HG02759 (cell line): ENCODE results near the gene TSR2.
"Not testable (repeated sequence)": the region's sequence is repeated elsewhere in the genome, so short reads cannot be mapped to it uniquely, and the experiment has no call there.

Experiments used
- ATAC-seq: cut with Tn5 transposase; IDR thresholded peaks from one replicate; pipeline ENCODE4 v1.9.1; 2021; ENCODE audit warnings: mild to moderate bottlenecking, moderate library complexity; ENCODE audit not compliant: unreplicated experiment

The TSR2 gene

GRCh38 chrX:54473993-54474859, 34.0 kb downstream of the TSR2 start:
- no peak for ATAC-seq

- ATAC-seq: no peak
Measured at GRCh38 chrX:54479136-54480111, 39.2 kb downstream of the TSR2 start.

- ATAC-seq: no peak
Measured at GRCh38 chrX:54482839-54483593, 42.8 kb downstream of the TSR2 start.

- ATAC-seq: no peak
Measured at GRCh38 chrX:54483946-54484345, 43.7 kb downstream of the TSR2 start.

GRCh38 chrX:54484666-54485065, 44.5 kb downstream of the TSR2 start:
- ATAC-seq: no peak

GRCh38 chrX:54489819-54490218, 49.6 kb downstream of the TSR2 start:
- ATAC-seq: not testable (repeated sequence)

GRCh38 chrX:54492340-54492739, 52.1 kb downstream of the TSR2 start:
- ATAC-seq: no peak

GRCh38 chrX:54494166-54494988, 54.2 kb downstream of the TSR2 start:
- ATAC-seq: no peak
